H1 (cell line): Measurements from ENCODE around the gene INPP5A. TPM values are rescaled to one million over a fixed set of nuclear protein-coding genes. Genes with fewer than 3 reads are reported as not detected.

Experiments
- CTCF ChIA-PET: fragments of 300-600 bp; sonication (Branson Sonifier 250); formaldehyde crosslinking; loops from one replicate; lab custom pipeline; 2021; ENCODE audit not compliant: partially characterized antibody; lab: Charles Lee
- POLR2A ChIA-PET: fragments of 300-600 bp; sonication (Branson Sonifier 250); formaldehyde crosslinking; loops from one replicate; lab custom pipeline; 2021; ENCODE audit warnings: inconsistent platforms; ENCODE audit not compliant: partially characterized antibody; lab: Charles Lee
- DNase-seq, 2 experiments: peaks; one replicate each; pipeline versions ENCODE4 v3.0.0 to v3.0.0-alpha.2; 2010 to 2022; ENCODE audit warnings: low spot score in 2 of 2, low read depth in 1 of 2, mixed read lengths in 1 of 2
- FAIRE-seq: peaks from 2 replicates; lab custom pipeline; 2011; peaks lifted over from hg19 to GRCh38; lab: Jason Lieb, UNC
- H2AFZ ChIP-seq: 2 replicates; pipeline ENCODE4 v1.8.1; 2012; ENCODE audit warnings: low read length, inconsistent platforms
- H2AK5ac ChIP-seq: 2 replicates; pipeline ENCODE4 v1.6.1; 2013; ENCODE audit warnings: low read depth, low read length
- H2BK120ac ChIP-seq: replicated peaks from 2 replicates; pipeline ENCODE3; 2013; ENCODE audit warnings: low read depth, low read length, inconsistent platforms
- H2BK12ac ChIP-seq: 2 replicates; pipeline ENCODE4 v1.6.1; 2013; ENCODE audit warnings: low read depth, low read length
- H2BK15ac ChIP-seq: 2 replicates; pipeline ENCODE4 v1.6.1; 2013; ENCODE audit warnings: low read length
- H2BK20ac ChIP-seq: 2 replicates; pipeline ENCODE4 v1.6.1; 2013; ENCODE audit warnings: low read length
- H2BK5ac ChIP-seq: 2 replicates; pipeline ENCODE4 v1.6.1; 2013; ENCODE audit warnings: low read depth, low read length
- H3K14ac ChIP-seq: 2 replicates; pipeline ENCODE4 v1.6.1; 2013; ENCODE audit warnings: inconsistent platforms; ENCODE audit not compliant: insufficient read length
- H3K18ac ChIP-seq: 2 replicates; pipeline ENCODE4 v1.6.1; 2013; ENCODE audit warnings: low read length; ENCODE audit errors: extremely low read depth
- H3K23ac ChIP-seq: 2 replicates; pipeline ENCODE4 v1.6.1; 2013; ENCODE audit warnings: inconsistent platforms; ENCODE audit not compliant: insufficient read length
- H3K23me2 ChIP-seq: 2 replicates; pipeline ENCODE4 v1.6.1; 2013; ENCODE audit warnings: low read depth, low read length
- H3K27ac ChIP-seq: 2 replicates; pipeline ENCODE4 v1.6.1; 2011; ENCODE audit warnings: low read depth, low read length, inconsistent platforms
- H3K27me3 ChIP-seq, 4 experiments: replicated peaks in 1 of 4; 1 replicate in 1 of 4; 2 replicates in 3 of 4; pipeline versions ENCODE4 v1.6.1 to v1.8.1; 2011 to 2013; ENCODE audit warnings: low read length in 3 of 4, mild to moderate bottlenecking in 3 of 4, inconsistent platforms in 2 of 4, mixed read lengths in 2 of 4, moderate library complexity in 1 of 4; ENCODE audit not compliant: control insufficient read depth in 3 of 4, insufficient read depth in 3 of 4; ENCODE audit errors: extremely low read depth in 1 of 4
- H3K36me3 ChIP-seq, 4 experiments: 2 replicates each; pipeline versions ENCODE4 v1.6.1 to v1.8.1; 2011 to 2013; ENCODE audit warnings: mild to moderate bottlenecking in 4 of 4, low read length in 3 of 4, moderate library complexity in 2 of 4, control low read depth in 1 of 4, inconsistent platforms in 1 of 4; ENCODE audit not compliant: insufficient read depth in 4 of 4, control insufficient read depth in 2 of 4
- H3K4ac ChIP-seq: replicated peaks from 2 replicates; pipeline ENCODE3; 2013; ENCODE audit warnings: low read length, low read depth, mixed read lengths, inconsistent platforms; ENCODE audit not compliant: insufficient read length
- H3K4me1 ChIP-seq, 4 experiments: replicated peaks in 1 of 4; 1 replicate in 1 of 4; 2 replicates in 3 of 4; pipeline versions ENCODE4 v1.6.1 to v1.8.1; 2011 to 2013; ENCODE audit warnings: low read length in 3 of 4, inconsistent platforms in 2 of 4, mixed read lengths in 1 of 4; ENCODE audit not compliant: insufficient read depth in 4 of 4, control insufficient read depth in 3 of 4
- H3K4me2 ChIP-seq, 2 experiments: 2 replicates each; pipeline versions ENCODE4 v1.6.1 to v1.8.1; 2011 to 2013; ENCODE audit warnings: low read depth in 2 of 2, low read length in 2 of 2, control low read depth in 1 of 2, inconsistent platforms in 1 of 2, mild to moderate bottlenecking in 1 of 2; ENCODE audit not compliant: insufficient read depth in 1 of 2
- H3K4me3 ChIP-seq, 4 experiments: fragments of 200-600, 300-600 bp in 1 of 4; sonication (generic), shearing (Covaris generic), sonication (Bioruptor Twin) in 1 of 4; 2 replicates each; pipeline versions ENCODE4 v1.5.1 to v1.8.1; 2011 to 2016; ENCODE audit warnings: low read length in 4 of 4, low read depth in 3 of 4, control low read depth in 2 of 4, inconsistent platforms in 2 of 4, mild to moderate bottlenecking in 2 of 4, mixed read lengths in 1 of 4, moderate library complexity in 1 of 4; ENCODE audit not compliant: insufficient read depth in 2 of 4; ENCODE audit errors: extremely low read depth in 1 of 4
- H3K56ac ChIP-seq: replicated peaks from 2 replicates; pipeline ENCODE3; 2013; ENCODE audit warnings: low read depth, mild to moderate bottlenecking, mixed read lengths, low read length, inconsistent platforms; ENCODE audit not compliant: insufficient read length
- H3K79me1 ChIP-seq: 2 replicates; pipeline ENCODE4 v1.6.1; 2013; ENCODE audit warnings: low read depth, low read length, control low read depth
- H3K79me2 ChIP-seq, 2 experiments: 2 replicates each; pipeline versions ENCODE4 v1.6.1 to v1.8.1; 2012 to 2013; ENCODE audit warnings: low read length in 2 of 2, mild to moderate bottlenecking in 2 of 2, inconsistent platforms in 1 of 2; ENCODE audit not compliant: insufficient read depth in 2 of 2, control insufficient read depth in 1 of 2
- H3K9ac ChIP-seq, 4 experiments: replicated peaks in 1 of 4; 1 replicate in 1 of 4; 2 replicates in 3 of 4; pipeline versions ENCODE4 v1.6.1 to v1.8.1; 2011 to 2013; ENCODE audit warnings: low read depth in 3 of 4, low read length in 3 of 4, control low read depth in 2 of 4, mild to moderate bottlenecking in 2 of 4, moderate library complexity in 2 of 4, inconsistent platforms in 1 of 4; ENCODE audit errors: extremely low read depth in 1 of 4
- H3K9me3 ChIP-seq, 2 experiments: 2 replicates each; pipeline versions ENCODE4 v1.6.1 to v1.8.1; 2012 to 2013; ENCODE audit warnings: mild to moderate bottlenecking in 2 of 2, moderate library complexity in 2 of 2, control low read depth in 1 of 2, inconsistent platforms in 1 of 2, low read depth in 1 of 2, low read length in 1 of 2, mixed read lengths in 1 of 2; ENCODE audit not compliant: insufficient read depth in 2 of 2
- H4K20me1 ChIP-seq, 2 experiments: replicated peaks in 1 of 2; 2 replicates each; pipeline versions ENCODE3 to v1.8.1; 2011 to 2013; ENCODE audit warnings: inconsistent platforms in 2 of 2, low read length in 2 of 2, mild to moderate bottlenecking in 1 of 2; ENCODE audit not compliant: insufficient read depth in 2 of 2, control insufficient read depth in 1 of 2
- H4K5ac ChIP-seq: 2 replicates; pipeline ENCODE4 v1.6.1; 2013; ENCODE audit warnings: low read length, low read depth, mixed read lengths, inconsistent platforms; ENCODE audit not compliant: insufficient read length
- H4K8ac ChIP-seq: 2 replicates; pipeline ENCODE4 v1.8.0; 2013; ENCODE audit warnings: mild to moderate bottlenecking, moderate library complexity, low read length, inconsistent platforms; ENCODE audit not compliant: insufficient read depth; ENCODE audit errors: extremely low read depth
- H4K91ac ChIP-seq: replicated peaks from 2 replicates; pipeline ENCODE3; 2013; ENCODE audit warnings: low read length, mixed read lengths, inconsistent platforms; ENCODE audit not compliant: insufficient read length
- JUND ChIP-seq: IDR thresholded peaks from 2 replicates; pipeline ENCODE4 v1.6.1; 2011; ENCODE audit warnings: mild to moderate bottlenecking, improper control_type of control experiment, low read length
- SIN3A ChIP-seq, 2 experiments: IDR thresholded peaks in 1 of 2; conservative IDR thresholded peaks in 1 of 2; 2 replicates each; pipeline ENCODE4 v1.6.1; 2011 to 2012; ENCODE audit warnings: low read length in 2 of 2, improper control_type of control experiment in 1 of 2, low read depth in 1 of 2, mild to moderate bottlenecking in 1 of 2
- SUZ12 ChIP-seq: fragments of 200-600 bp; sonication (generic); IDR thresholded peaks from 2 replicates; pipeline ENCODE4 v1.6.1; 2012; ENCODE audit warnings: mild to moderate bottlenecking, inconsistent platforms, low read length, moderate library complexity, mixed read lengths
- ZNF274 ChIP-seq: IDR thresholded peaks from 2 replicates; pipeline ENCODE4 v1.7.0; 2012; ENCODE audit warnings: low read length, borderline replicate concordance; ENCODE audit errors: extremely low read depth
- WGBS, 2 experiments: shearing (Covaris generic) in 1 of 2; methylation state at CpG; one replicate each; pipeline versions ENCODE4 v1.1.6 to v1.1.7; 2013 to 2015; ENCODE audit warnings: low lambda C conversion rate in 2 of 2, mixed read lengths in 2 of 2, inconsistent platforms in 1 of 2, low coverage in 1 of 2, missing lambda C conversion rate in 1 of 2; ENCODE audit not compliant: insufficient replicate concordance in 2 of 2, insufficient coverage in 1 of 2, insufficient read length in 1 of 2; ENCODE audit errors: extremely low coverage in 1 of 2, missing lambda C conversion rate in 1 of 2; 5-methylcytosine and 5-hydroxymethylcytosine counted together
- polyA plus RNA-seq, 7 experiments: library from polyadenylated mRNA; depleted of rRNA in 3 of 7; stranded (reverse) in 5 of 7; unstranded in 2 of 7; fragments of >200 nt in 5 of 7; fragments of 200-250 nt in 2 of 7; gene quantifications; 1 replicate in 5 of 7; 2 replicates in 1 of 7; 4 replicates in 1 of 7; pipeline versions ENCODE4 v1.2.1 to v1.2.3, GENCODE V29; 2011 to 2013; ENCODE audit warnings: missing spikeins in 2 of 7, mixed read lengths in 2 of 7
- total RNA-seq: library from RNA; stranded (reverse); fragmentation: NEBNext Ultra II Directional; extraction: Animal tissue kit (Norgen Biotek cat#: 25700); gene quantifications from 2 replicates; pipeline ENCODE4 v1.2.1, GENCODE V29; 2021

The INPP5A gene
- total and polyA plus RNA-seq, 2 of the 8 experiments (the other 6 are each of a cell fraction or from before 2014, with no cell fraction given): 19.7 to 27.5 TPM

GRCh38 chr10:132549371-132549770 is 11.8 kb downstream of the INPP5A start:
- Histone ChIP-seq H4K5ac (no peak overlapping the region), H2AK5ac (no peak overlapping the region), H3K9me3 (no peaks in the 10 kb centered on the region), H3K79me2 (peaks cover 0 to 37% of the 10 kb centered on the region in 2 experiments; a peak in 2 of 4 replicates), H2BK12ac (no peak overlapping the region), H3K4me1 (no peaks in the 10 kb centered on the region; a peak in 1 of 7 replicates), H3K27ac (no peak overlapping the region), H3K36me3 (no peaks in the 10 kb centered on the region), H2BK15ac (no peak overlapping the region), H2BK20ac (no peak overlapping the region), H3K14ac (no peak overlapping the region), H4K8ac (no peak overlapping the region), H3K4me2 (no peak overlapping the region), H4K91ac (no peak overlapping the region), H2AFZ (no peak overlapping the region), H3K23me2 (no peaks in the 10 kb centered on the region; the same call in 1 of the 2 replicates), H3K18ac (no peak overlapping the region), H3K56ac (no peak overlapping the region), H4K20me1 (peaks cover 4 to 26% of the 10 kb centered on the region in 2 experiments), H3K4me3 (no peak overlapping the region), H3K27me3 (no peaks in the 10 kb centered on the region; a peak in 1 of 7 replicates), H3K79me1 (peaks cover 15% of the 10 kb centered on the region), H3K23ac (no peak overlapping the region), H3K9ac (no peak overlapping the region), H2BK120ac (no peak overlapping the region), H2BK5ac (no peak overlapping the region), H3K4ac (no peak overlapping the region)
- WGBS, 2 experiments: 92% methylated on average over 11 of the region's 12 CpGs; no CpG with 5 or more reads in 1 of the 2 experiments
- no peak for TF ChIP-seq ZNF274
- TF ChIP-seq SUZ12: no peak
- TF ChIP-seq JUND: no peak
- TF ChIP-seq SIN3A (conservative IDR thresholded peaks at IDR 0.05 in 1 of 2, IDR thresholded peaks at IDR 0.05 in 1 of 2; ENCODE audit: low read depth in 1 of 2, low read length in 2 of 2): no peak
- FAIRE-seq (no peak), DNase-seq (no peak)
- ChIA-PET POLR2A (no interaction called here), CTCF (interaction anchor here (0.6 to 1.9 kb wide), 4 partner anchors 87 to 355 kb away, joined by 3 to 5 read pairs (median 4); no protein-coding TSS in a partner anchor)
